NCI-H345 treated with DMSO at 0.1 percent for 48 hours (cell line): Measurements from ENCODE around the gene CD1C.
"Not testable (repeated sequence)": the region's sequence is repeated elsewhere in the genome, so short reads cannot be mapped to it uniquely, and the experiment has no call there.

Experiments used
- DNase-seq: peaks from one replicate; lab custom pipeline; 2025; ENCODE audit not compliant: unreplicated experiment; lab: John Stamatoyannopoulos, UW

Gene CD1C

GRCh38 chr1:158289811-158290210, at the start of gene CD1C:
CD1C (plus strand) TSS chr1:158289923; CDS start chr1:158290065, 142 bp downstream.
- DNase-seq, result no peak

GRCh38 chr1:158246650-158247049, 43.1 kb upstream of the CD1C start:
- DNase-seq, result no peak

GRCh38 chr1:158248118-158248517, 41.6 kb upstream of the CD1C start:
- no peak for DNase-seq

- DNase-seq, result no peak
Observed at GRCh38 chr1:158248771-158249170, 41.0 kb upstream of the CD1C start.

GRCh38 chr1:158249646-158250045, 40.1 kb upstream of the CD1C start:
- DNase-seq, result no peak

GRCh38 chr1:158251163-158251562, 38.6 kb upstream of the CD1C start:
- no peak for DNase-seq

- no peak for DNase-seq
Observed at GRCh38 chr1:158255656-158256055, 34.1 kb upstream of the CD1C start.

GRCh38 chr1:158256747-158257146, 33.0 kb upstream of the CD1C start:
- DNase-seq, result not testable (repeated sequence)

GRCh38 chr1:158257888-158258287, 31.8 kb upstream of the CD1C start:
- DNase-seq, result no peak

GRCh38 chr1:158259117-158259516, 30.6 kb upstream of the CD1C start:
- no peak for DNase-seq

GRCh38 chr1:158272681-158273080, 17.0 kb upstream of the CD1C start:
- DNase-seq, result no peak

GRCh38 chr1:158274797-158275196, 14.9 kb upstream of the CD1C start:
- no peak for DNase-seq

- DNase-seq, result not testable (repeated sequence)
Observed at GRCh38 chr1:158282421-158282820, 7.3 kb upstream of the CD1C start.

- no peak for DNase-seq
Observed at GRCh38 chr1:158283965-158284364, 5.8 kb upstream of the CD1C start.

GRCh38 chr1:158285756-158286241, 3.9 kb upstream of the CD1C start:
- no peak for DNase-seq

GRCh38 chr1:158286487-158286886, 3.2 kb upstream of the CD1C start:
- no peak for DNase-seq

- DNase-seq, result no peak
Observed at GRCh38 chr1:158286941-158287346, 2.8 kb upstream of the CD1C start.

GRCh38 chr1:158290321-158290844, 660 bp downstream of the CD1C start:
- DNase-seq, result no peak

GRCh38 chr1:158295791-158296190, 6.1 kb downstream of the CD1C start:
- no peak for DNase-seq

GRCh38 chr1:158310623-158311022, 20.9 kb downstream of the CD1C start:
- DNase-seq, result no peak

- DNase-seq, result no peak
Observed at GRCh38 chr1:158311066-158311465, 21.3 kb downstream of the CD1C start.

- no peak for DNase-seq
Observed at GRCh38 chr1:158323866-158324265, 34.1 kb downstream of the CD1C start.

GRCh38 chr1:158324395-158324794, 34.7 kb downstream of the CD1C start:
- no peak for DNase-seq
